C4-2B (cell line): ENCODE data around the gene MRPS6.

Source experiments
- ZFX ChIP-seq: fragments of 450-650 bp; IDR thresholded peaks from 2 replicates; pipeline ENCODE4 v1.6.1; 2017
- TF ChIP-seq, protein P1 (sequence below): fragments of 450-650 bp; conservative IDR thresholded peaks from 2 replicates; pipeline ENCODE4 v1.5.1; 2017; ENCODE audit warnings: mild to moderate bottlenecking

DNA sequence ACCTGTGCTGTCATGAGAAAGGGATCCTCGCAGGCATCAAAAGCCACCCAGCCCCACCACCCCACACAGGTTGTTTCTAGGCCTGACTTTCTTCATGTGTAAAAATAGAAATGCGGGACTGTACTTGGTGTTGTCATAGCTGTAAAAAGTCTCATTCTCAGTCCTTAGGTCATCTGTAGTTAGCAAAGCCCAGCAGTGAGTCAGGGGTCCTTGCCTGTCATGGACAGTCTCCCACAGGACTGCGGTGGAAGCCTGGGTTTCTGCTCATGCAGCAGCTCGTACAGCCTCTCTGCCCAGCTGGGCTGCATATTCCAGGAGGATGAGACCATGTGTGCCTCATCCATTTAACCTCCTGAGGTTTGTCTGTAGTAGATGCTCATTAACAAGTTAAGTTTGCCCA is 58.2 kb downstream of the MRPS6 start:
- TF ChIP-seq, protein P1, sequence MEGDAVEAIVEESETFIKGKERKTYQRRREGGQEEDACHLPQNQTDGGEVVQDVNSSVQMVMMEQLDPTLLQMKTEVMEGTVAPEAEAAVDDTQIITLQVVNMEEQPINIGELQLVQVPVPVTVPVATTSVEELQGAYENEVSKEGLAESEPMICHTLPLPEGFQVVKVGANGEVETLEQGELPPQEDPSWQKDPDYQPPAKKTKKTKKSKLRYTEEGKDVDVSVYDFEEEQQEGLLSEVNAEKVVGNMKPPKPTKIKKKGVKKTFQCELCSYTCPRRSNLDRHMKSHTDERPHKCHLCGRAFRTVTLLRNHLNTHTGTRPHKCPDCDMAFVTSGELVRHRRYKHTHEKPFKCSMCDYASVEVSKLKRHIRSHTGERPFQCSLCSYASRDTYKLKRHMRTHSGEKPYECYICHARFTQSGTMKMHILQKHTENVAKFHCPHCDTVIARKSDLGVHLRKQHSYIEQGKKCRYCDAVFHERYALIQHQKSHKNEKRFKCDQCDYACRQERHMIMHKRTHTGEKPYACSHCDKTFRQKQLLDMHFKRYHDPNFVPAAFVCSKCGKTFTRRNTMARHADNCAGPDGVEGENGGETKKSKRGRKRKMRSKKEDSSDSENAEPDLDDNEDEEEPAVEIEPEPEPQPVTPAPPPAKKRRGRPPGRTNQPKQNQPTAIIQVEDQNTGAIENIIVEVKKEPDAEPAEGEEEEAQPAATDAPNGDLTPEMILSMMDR, result no peak
- no peak for TF ChIP-seq ZFX
